T-helper 2 cell treated with Interferon-gamma antibody and Interleukin-4, amounts not matched to agents 5 μg/mL and 100 μg/mL, for 36 hours (primary cell): ENCODE measurements around the gene MAVS.

ENCODE experiments used
- DNase-seq: peaks from one replicate; pipeline ENCODE4 v3.0.0; 2021; ENCODE audit warnings: low spot score
- H3K27ac Mint-ChIP-seq: one replicate; pipeline ENCODE4 v1.8.0; 2021; ENCODE audit warnings: mild to moderate bottlenecking, mixed read lengths
- H3K27me3 Mint-ChIP-seq: one replicate; pipeline ENCODE4 v1.8.0; 2021; ENCODE audit warnings: low read depth, mixed read lengths
- H3K36me3 Mint-ChIP-seq: one replicate; pipeline ENCODE4 v1.8.0; 2021; ENCODE audit warnings: low read depth, mixed read lengths
- H3K4me1 Mint-ChIP-seq: one replicate; pipeline ENCODE4 v1.8.0; 2021; ENCODE audit warnings: low read depth, mixed read lengths
- H3K4me3 Mint-ChIP-seq: one replicate; pipeline ENCODE4 v1.8.0; 2022; ENCODE audit warnings: mild to moderate bottlenecking, moderate library complexity, mixed read lengths
- H3K9me3 Mint-ChIP-seq: one replicate; pipeline ENCODE4 v1.8.0; 2021; ENCODE audit warnings: mixed read lengths

The MAVS gene

GRCh38 chr20:3847429-3847940 lies 851 bp downstream of the MAVS start:
- Mint-ChIP-seq H3K27ac (peak overlapping the region; percentile 79), H3K36me3 (peaks cover 15% of the 10 kb centered on the region), H3K4me3 (peak overlapping the region; percentile 90)

GRCh38 chr20:3848565-3848964 lies 1.9 kb downstream of the MAVS start:
- H3K4me3 Mint-ChIP-seq = peak overlapping the region; percentile 90
- H3K27ac Mint-ChIP-seq = peak overlapping the region; percentile 64
- peaks cover 15% of the 10 kb centered on the region for H3K36me3 Mint-ChIP-seq
- H3K27me3 Mint-ChIP-seq = no peaks in the 10 kb centered on the region
- H3K4me1 Mint-ChIP-seq = peaks cover 18% of the 10 kb centered on the region
- no peaks in the 10 kb centered on the region for H3K9me3 Mint-ChIP-seq
- DNase-seq = no peak

More at GRCh38 chr20:3847429-3847940, 851 bp downstream of the MAVS start:
- Mint-ChIP-seq H3K9me3 (no peaks in the 10 kb centered on the region), H3K4me1 (peaks cover 18% of the 10 kb centered on the region), H3K27me3 (no peaks in the 10 kb centered on the region)
- DNase-seq = no peak

GRCh38 chr20:3854462-3854871 lies 7.8 kb downstream of the MAVS start:
- H3K9me3 Mint-ChIP-seq = no peaks in the 10 kb centered on the region
- peaks cover 25% of the 10 kb centered on the region for H3K36me3 Mint-ChIP-seq
- no peak overlapping the region for H3K4me3 Mint-ChIP-seq
- no peak for DNase-seq
- H3K27me3 Mint-ChIP-seq = no peaks in the 10 kb centered on the region
- H3K4me1 Mint-ChIP-seq = peaks cover 6% of the 10 kb centered on the region
- no peak overlapping the region for H3K27ac Mint-ChIP-seq

GRCh38 chr20:3857405-3857804 lies 10.8 kb downstream of the MAVS start:
- Mint-ChIP-seq H3K36me3 (peaks cover 41% of the 10 kb centered on the region), H3K27ac (no peak overlapping the region), H3K9me3 (no peaks in the 10 kb centered on the region), H3K4me3 (no peak overlapping the region), H3K27me3 (no peaks in the 10 kb centered on the region), H3K4me1 (peaks cover 6% of the 10 kb centered on the region)
- no peak for DNase-seq

- DNase-seq = no peak
- H3K9me3 Mint-ChIP-seq = no peaks in the 10 kb centered on the region
- peaks cover 54% of the 10 kb centered on the region for H3K36me3 Mint-ChIP-seq
- H3K27ac Mint-ChIP-seq = peak overlapping the region; percentile 26
- H3K4me1 Mint-ChIP-seq = peaks cover 6% of the 10 kb centered on the region
- H3K4me3 Mint-ChIP-seq = no peak overlapping the region
- no peaks in the 10 kb centered on the region for H3K27me3 Mint-ChIP-seq
These were observed 12.1 kb downstream of the MAVS start for GRCh38 chr20:3858689-3859088.

GRCh38 chr20:3861191-3861590 lies 14.6 kb downstream of the MAVS start:
- H3K36me3 Mint-ChIP-seq = peaks cover 65% of the 10 kb centered on the region
- no peak overlapping the region for H3K27ac Mint-ChIP-seq
- peaks cover 3% of the 10 kb centered on the region for H3K4me1 Mint-ChIP-seq
- no peak for DNase-seq
- no peak overlapping the region for H3K4me3 Mint-ChIP-seq
- H3K27me3 Mint-ChIP-seq = no peaks in the 10 kb centered on the region
- H3K9me3 Mint-ChIP-seq = no peaks in the 10 kb centered on the region

GRCh38 chr20:3862333-3862732 lies 15.7 kb downstream of the MAVS start:
- H3K4me3 Mint-ChIP-seq = no peak overlapping the region
- no peak overlapping the region for H3K27ac Mint-ChIP-seq
- peaks cover 61% of the 10 kb centered on the region for H3K36me3 Mint-ChIP-seq
- H3K4me1 Mint-ChIP-seq = no peaks in the 10 kb centered on the region
- H3K9me3 Mint-ChIP-seq = no peaks in the 10 kb centered on the region
- H3K27me3 Mint-ChIP-seq = no peaks in the 10 kb centered on the region
- DNase-seq = no peak

- Mint-ChIP-seq H3K9me3 (no peaks in the 10 kb centered on the region), H3K27me3 (no peaks in the 10 kb centered on the region), H3K27ac (no peak overlapping the region), H3K36me3 (peaks cover 56% of the 10 kb centered on the region), H3K4me1 (no peaks in the 10 kb centered on the region), H3K4me3 (no peak overlapping the region)
- DNase-seq = no peak
These were observed 16.7 kb downstream of the MAVS start for GRCh38 chr20:3863317-3863716.

GRCh38 chr20:3864518-3864917 lies 17.9 kb downstream of the MAVS start:
- no peaks in the 10 kb centered on the region for H3K27me3 Mint-ChIP-seq
- H3K36me3 Mint-ChIP-seq = peaks cover 49% of the 10 kb centered on the region
- H3K9me3 Mint-ChIP-seq = no peaks in the 10 kb centered on the region
- no peak overlapping the region for H3K4me3 Mint-ChIP-seq
- no peak for DNase-seq
- H3K27ac Mint-ChIP-seq = no peak overlapping the region
- H3K4me1 Mint-ChIP-seq = no peaks in the 10 kb centered on the region

- Mint-ChIP-seq H3K9me3 (no peaks in the 10 kb centered on the region), H3K27me3 (no peaks in the 10 kb centered on the region), H3K4me1 (no peaks in the 10 kb centered on the region), H3K4me3 (no peak overlapping the region), H3K27ac (no peak overlapping the region), H3K36me3 (peaks cover 47% of the 10 kb centered on the region)
- no peak for DNase-seq
These were observed 18.7 kb downstream of the MAVS start for GRCh38 chr20:3865152-3865886.

- Mint-ChIP-seq H3K9me3 (no peaks in the 10 kb centered on the region), H3K4me1 (no peaks in the 10 kb centered on the region), H3K36me3 (peaks cover 49% of the 10 kb centered on the region), H3K27me3 (no peaks in the 10 kb centered on the region), H3K4me3 (no peak overlapping the region), H3K27ac (no peak overlapping the region)
- no peak for DNase-seq
These were observed 19.3 kb downstream of the MAVS start for GRCh38 chr20:3865887-3866407.

GRCh38 chr20:3866464-3866863 lies 19.8 kb downstream of the MAVS start:
- Mint-ChIP-seq H3K27me3 (no peaks in the 10 kb centered on the region), H3K36me3 (peaks cover 46% of the 10 kb centered on the region), H3K27ac (no peak overlapping the region), H3K4me1 (no peaks in the 10 kb centered on the region), H3K9me3 (no peaks in the 10 kb centered on the region), H3K4me3 (no peak overlapping the region)
- DNase-seq = no peak

GRCh38 chr20:3867802-3868201 lies 21.2 kb downstream of the MAVS start:
- DNase-seq = no peak
- no peaks in the 10 kb centered on the region for H3K27me3 Mint-ChIP-seq
- no peaks in the 10 kb centered on the region for H3K4me1 Mint-ChIP-seq
- no peaks in the 10 kb centered on the region for H3K9me3 Mint-ChIP-seq
- H3K36me3 Mint-ChIP-seq = peaks cover 44% of the 10 kb centered on the region
- H3K27ac Mint-ChIP-seq = peak overlapping the region; percentile 45
- H3K4me3 Mint-ChIP-seq = no peak overlapping the region

- Mint-ChIP-seq H3K27ac (no peak overlapping the region), H3K27me3 (no peaks in the 10 kb centered on the region)
These were observed 23.4 kb downstream of the MAVS start for GRCh38 chr20:3869839-3870634.

More at GRCh38 chr20:3869839-3870634, 23.4 kb downstream of the MAVS start:
- DNase-seq = no peak
- Mint-ChIP-seq H3K4me3 (no peak overlapping the region), H3K9me3 (no peaks in the 10 kb centered on the region), H3K36me3 (peaks cover 43% of the 10 kb centered on the region), H3K4me1 (peaks cover 2% of the 10 kb centered on the region)
